ENCODE data around the gene USP46.
A peak's percentile ranks its signal among the peaks of the same experiment; 100 is the strongest.

Gene USP46

GRCh38 chr4:52657292-52657617 is 1.8 kb downstream of the USP46 start:
- DNase-seq (ENCODE audit: low read depth): no peak

DNA sequence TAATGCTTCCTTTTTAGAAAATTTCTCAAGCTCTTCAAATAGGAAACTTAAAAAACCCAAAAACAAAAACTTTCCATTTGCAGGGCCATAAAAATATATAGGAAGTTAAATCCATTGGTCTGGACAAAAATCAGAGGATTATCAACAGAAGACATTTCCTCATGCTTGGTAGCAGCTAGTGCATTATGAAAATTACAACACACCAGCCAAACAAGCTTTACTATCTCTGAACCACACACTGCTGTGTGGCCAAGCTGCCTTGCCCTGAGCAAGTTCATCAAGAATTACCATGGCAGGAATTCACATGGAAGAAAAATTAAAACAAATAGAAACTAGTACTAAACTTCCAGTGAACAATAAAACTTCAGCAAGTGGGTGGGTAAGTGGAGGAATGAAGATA is 3.6 kb downstream of the USP46 start:
- DNase-seq (ENCODE audit: low read depth): peak; percentile 80

DNA sequence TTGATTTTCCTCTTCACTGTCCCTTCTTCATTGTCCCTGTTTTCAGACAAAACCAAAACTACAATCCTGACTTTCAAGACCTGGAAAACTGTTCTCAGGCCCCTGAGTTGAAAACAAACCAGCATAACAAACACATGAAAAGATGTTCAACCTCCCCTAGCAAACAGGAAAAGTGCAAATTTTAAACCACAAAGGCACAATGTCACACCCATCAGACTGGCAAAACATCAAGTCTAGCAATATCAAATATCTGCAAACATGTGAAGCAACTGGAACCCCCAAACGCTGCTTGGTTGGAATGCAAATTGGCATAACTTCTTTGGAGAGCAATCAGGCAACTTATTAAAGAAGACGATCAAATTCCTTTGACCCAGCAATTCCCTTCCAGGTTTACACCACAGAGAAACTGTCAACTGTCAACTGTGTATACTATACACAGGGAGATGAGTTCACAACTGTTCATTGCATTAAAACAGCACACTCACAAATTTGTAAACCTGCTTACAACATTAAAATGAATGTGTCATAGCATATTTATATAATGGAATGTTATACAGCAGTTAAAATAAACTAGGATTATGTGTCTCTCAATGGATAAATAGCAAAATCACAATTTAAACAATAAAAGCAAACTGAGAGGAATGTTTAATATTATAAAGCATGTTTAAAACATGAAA is 7.0 kb downstream of the USP46 start:
- no peak for DNase-seq (ENCODE audit: low read depth)

GRCh38 chr4:52648836-52649235 is 10.3 kb downstream of the USP46 start:
- DNase-seq (ENCODE audit: low read depth): no peak

DNA sequence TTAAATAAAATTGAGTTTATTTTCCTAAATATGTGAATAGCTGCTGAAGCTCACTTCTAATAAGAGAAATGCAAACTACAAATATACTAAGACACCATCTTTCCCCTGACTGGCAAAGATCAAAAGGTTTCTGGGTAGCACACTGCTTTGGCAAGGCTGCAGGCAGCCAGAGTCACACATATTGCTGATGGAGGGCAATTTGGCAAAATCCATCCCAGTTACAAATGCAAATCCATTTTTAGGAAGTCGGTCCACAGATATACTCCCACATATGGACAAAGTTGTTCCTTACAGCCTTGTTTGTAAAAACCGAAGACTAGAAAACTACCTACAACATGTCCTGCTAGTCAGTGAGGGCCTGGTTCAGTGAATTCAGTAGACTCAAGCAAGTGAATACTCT is 12.4 kb downstream of the USP46 start:
- no peak for DNase-seq (ENCODE audit: low read depth)

DNA sequence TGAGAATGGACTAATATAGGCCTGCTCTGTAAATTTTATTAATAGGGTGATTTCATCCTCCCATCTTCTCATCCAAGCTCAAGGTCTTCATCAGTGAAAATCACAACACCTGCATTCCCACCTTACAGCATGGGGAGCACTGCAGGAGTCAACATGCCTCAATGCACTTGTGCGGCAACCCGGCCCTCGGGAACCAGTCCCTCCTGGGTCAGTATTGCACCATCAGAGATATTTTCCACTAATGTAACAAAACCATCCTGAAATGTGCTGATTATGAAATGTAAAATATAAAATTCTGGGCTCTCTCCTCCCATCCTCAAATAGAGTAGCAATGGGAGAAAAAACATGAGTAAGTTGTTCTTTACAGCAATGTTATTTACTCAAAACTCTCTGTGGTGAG is 13.0 kb downstream of the USP46 start:
- DNase-seq (ENCODE audit: low read depth): no peak

DNA sequence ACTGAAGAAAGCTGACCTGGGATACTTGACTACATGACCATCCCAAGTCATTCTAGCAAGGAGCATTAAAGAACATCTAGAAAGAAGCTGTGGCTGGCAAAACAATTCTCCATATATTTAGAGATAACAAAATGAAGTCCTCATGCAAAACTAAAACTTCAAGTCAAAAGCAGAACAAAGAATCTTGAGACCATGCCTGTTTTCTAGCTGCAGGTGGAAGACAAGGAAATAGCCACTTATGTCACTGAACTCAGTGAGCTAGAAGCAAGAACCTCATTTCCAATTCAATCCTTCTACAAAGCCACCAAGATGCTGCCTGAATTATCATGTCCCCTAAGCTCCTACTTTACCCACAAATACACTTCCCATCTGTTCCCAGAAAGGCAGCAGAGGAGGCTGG is 13.8 kb downstream of the USP46 start:
- no peak for DNase-seq (ENCODE audit: low read depth)

DNA sequence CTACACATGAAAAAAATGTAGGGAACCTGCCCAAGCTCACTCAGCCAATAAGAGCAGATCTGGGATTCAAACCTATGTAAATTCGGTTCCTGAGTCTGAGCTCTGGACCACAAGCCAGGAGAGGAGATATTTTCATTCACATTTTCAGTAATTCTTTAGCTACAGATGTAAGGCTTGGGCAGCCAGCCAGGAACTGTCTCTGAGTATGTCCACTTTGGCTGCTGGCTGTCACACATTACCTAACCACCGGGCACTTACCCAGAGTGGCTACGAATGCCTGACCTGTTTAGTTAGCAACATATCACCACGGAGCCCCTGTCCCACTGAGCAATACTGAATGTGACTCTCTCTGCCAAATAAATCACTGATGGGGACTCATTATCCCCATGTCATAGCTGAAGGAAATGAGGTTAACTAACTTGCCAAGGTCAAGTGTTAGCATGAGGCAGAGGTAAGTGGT is 15.3 kb downstream of the USP46 start:
- peak; percentile 38 for DNase-seq (ENCODE audit: low read depth)

DNA sequence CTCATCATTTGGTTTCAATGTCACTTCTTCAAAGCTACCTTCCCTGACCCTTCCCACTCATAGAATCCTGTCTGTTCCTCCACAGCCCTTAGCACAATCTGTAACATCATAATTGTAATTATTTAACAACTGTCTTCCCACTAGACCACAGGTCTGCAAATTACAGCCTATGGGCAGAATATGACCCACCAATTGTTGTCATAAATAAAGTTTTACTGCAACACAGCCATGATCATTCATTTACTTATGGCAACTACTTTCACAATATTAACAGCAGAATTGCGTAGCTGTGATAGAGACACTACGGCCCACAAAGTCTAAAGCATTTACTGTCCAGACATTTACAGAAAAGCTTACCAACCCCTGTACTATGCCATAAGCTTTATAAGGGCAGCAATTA is 15.9 kb downstream of the USP46 start:
- no peak for DNase-seq (ENCODE audit: low read depth)

DNA sequence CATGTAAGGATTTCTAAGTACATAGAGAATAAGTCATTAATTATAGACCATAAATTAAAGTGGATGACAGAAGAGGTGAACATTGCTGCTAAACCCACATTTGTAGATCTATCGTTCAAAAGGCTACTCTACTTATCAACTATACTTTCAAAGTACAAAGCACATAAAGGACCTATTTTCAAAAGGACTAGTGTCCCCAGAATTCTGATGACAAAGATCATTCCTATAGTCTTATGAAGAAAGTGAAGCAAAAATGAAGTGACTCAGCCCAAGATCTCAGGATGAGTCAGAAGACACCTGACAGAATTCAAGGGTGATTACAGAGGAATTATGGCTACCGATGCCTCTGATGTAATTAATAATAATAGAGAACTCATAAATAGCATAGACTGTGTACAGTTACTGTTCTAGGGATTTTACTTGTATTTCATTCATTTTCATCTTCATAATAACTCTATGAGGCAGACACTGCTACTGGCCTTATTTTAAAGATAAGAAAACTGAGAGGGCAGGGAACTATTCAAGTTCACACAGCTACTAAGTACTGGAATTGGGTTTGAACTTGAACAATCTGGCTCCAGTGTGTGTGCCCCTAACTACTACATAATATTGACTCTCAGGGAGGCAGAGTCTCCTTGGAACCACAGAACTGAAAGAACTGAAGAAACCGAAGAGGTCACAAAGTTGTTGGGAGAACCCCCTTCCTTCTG is 17.1 kb downstream of the USP46 start:
- peak; percentile 66 for DNase-seq (ENCODE audit: low read depth)

DNA sequence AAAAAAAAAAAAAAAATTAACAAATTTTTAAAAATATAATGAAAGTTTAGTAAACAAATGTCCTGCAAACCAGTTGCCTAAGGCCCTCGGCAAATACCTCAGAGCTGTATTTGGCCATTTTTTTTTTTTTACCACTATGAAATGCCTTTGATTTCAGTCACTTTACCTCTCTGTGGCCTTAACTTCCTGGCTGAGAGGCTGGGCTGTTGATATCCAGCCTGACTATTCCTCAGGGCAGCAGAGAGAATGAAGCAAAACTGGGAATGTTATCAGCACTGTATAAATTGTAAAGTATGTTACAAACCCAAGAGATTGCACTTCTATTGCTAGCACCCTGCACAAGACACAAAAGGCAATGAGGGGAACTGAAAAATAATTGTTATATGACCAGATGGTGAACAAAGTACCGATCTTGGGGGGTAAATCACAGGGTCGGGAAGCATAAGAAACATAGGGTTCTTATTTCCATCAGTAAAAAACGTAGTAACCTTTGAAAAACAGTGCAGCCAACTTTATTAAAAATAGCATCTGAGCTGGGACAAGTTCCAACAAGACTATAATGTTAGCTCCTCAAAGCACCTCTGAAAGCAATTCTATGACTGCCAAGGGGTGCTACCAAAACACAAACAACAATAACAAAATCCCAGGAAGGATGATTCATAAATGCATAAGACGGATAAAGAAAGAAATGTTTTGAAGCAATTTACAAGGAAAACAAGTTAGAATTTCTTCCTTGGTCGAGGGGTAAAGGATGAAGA is 18.1 kb downstream of the USP46 start:
- DNase-seq (ENCODE audit: low read depth): peak; percentile 49

GRCh38 chr4:52638717-52639116 is 20.4 kb downstream of the USP46 start:
- no peak for DNase-seq (ENCODE audit: low read depth)

DNA sequence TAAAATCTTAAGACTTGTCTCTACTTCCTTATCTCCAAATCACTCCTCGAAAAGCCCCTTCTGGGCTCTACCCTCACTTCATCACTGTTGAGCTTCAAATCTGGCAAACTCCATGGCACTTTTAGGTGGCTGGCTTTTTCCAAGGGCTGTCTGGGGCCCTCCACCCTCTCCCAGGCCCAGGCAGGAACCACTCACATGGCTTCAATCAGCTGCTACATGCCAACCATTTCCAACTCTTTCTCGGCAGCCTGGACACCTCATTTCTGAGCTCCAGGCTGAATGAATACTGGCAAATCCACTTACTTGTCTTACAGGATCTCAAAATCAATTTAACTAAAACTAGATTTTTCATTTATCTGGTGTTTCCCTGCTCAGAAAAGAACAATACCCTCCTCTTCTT is 22.0 kb downstream of the USP46 start:
- DNase-seq (ENCODE audit: low read depth): no peak

DNA sequence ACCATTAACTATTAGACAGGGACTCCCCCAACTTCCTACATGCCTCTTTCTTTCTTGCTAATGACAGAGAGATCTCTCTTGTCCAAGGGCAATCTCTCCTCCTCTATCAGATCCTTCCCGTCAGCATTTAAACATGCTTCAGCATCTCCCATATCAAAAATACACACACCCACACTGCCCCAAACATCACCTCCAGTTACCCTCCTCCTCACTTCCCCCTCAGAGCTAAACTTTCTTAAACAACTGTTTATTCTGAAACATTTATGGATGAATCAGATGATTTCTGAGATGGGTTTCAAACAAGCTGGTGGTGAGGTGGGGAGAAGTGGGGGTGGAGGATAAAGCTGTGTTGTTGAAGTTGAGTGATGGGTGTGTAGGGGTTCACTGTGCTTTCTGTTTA is 23.5 kb downstream of the USP46 start:
- no peak for DNase-seq (ENCODE audit: low read depth)

GRCh38 chr4:52635130-52635529 is 24.0 kb downstream of the USP46 start:
- no peak for DNase-seq (ENCODE audit: low read depth)

DNA sequence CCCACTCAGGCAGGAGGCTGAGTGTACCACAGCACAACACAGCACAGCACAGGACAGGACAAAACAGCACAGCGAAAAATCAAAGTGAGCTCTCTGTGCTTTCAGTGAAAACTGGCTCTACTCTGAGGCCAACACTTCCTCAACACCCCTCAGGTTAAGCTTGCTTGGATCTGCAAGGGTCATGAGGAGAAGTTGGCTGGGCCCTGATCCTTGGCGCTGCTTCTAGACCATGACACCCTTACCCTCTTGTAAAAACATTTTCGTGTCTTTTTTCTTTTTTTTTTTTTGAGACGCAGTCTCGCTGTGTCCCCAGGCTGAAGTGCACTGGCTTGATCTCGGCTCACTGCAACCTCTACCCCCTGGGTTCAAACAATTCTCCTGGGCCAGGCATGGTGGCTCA is 25.3 kb downstream of the USP46 start:
- DNase-seq (ENCODE audit: low read depth): no peak

DNA sequence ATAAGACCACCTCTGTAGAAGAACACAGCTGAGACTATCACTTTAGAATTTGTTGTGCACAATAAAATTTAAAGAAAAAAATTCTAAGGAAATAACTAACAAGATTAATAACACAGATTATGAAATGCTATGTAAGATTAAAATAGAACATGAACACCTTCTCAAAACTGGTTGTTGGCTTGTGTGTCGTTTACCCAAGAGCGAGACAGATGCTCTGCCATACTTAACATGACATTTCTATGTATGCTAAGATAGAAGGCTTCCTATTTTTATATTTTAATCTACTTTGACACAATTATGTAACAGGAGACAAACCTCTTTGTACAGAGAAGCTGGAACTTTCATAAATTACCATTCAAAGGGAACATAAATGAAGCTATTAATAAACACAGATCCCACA is 30.1 kb downstream of the USP46 start:
- DNase-seq (ENCODE audit: low read depth): no peak

- no peak for DNase-seq (ENCODE audit: low read depth)
Measured at GRCh38 chr4:52628543-52628942, 30.6 kb downstream of the USP46 start.

- no peak for DNase-seq (ENCODE audit: low read depth)
Measured at GRCh38 chr4:52627876-52628275, 31.2 kb downstream of the USP46 start.

DNA sequence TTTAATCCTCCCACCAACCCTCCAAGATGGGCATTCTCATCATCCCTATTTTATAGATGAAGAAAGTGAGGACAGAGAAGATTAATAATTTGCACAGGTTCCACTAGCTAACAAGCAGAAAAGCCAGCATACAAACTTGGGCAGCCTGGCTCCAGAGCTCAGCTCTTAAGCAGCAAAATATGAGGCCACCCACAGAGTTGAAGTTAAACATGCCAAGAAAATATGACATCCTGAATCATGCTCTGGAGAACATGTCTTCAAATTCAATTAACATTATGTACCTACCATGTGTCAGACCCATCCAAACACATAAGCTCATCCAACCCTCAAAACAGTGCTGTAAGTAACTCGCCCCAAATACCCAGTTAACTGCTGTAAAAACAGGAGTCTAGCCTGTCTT is 33.9 kb downstream of the USP46 start:
- no peak for DNase-seq (ENCODE audit: low read depth)

DNA sequence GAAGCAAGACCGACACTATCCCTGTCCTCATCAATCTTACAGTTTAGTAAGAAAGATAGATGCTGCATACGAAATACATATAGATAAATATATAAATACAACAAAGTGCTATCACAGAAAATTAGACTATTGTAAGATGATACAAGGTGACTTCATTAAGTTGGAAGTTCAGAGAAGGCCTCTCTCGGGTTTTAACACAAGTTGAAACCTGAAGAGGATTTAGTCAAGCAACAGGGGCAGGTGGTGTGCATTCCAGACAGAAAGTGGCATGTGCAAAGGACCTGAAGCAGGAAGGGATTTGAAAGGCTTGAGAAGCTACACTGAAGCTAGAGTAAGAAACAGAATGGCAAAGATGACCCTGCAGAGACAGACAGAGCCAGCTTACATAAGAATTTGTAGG is 36.5 kb downstream of the USP46 start:
- no peak for DNase-seq (ENCODE audit: low read depth)

DNA sequence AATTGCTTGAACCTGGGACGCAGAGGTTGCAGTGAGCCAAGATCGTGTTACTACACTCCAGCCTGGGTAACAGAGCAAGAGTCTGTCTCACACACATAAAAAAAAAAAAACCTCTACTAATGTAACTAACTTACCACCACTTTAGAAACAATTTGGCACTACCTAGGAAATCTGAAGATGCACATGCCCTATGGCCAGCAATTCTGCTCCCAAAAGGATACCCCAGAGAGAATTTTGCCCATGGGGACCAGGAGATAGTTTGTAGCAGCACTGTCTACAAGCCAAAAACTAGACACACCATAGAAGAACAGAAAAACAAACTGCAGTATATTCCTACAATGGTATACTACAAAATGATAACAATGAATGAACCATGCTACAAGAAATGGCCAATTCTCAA is 37.5 kb downstream of the USP46 start:
- DNase-seq (ENCODE audit: low read depth): no peak

GRCh38 chr4:52619591-52619931 is 39.5 kb downstream of the USP46 start:
- no peak for DNase-seq (ENCODE audit: low read depth)
